ENCODE measurements around the gene FADS6.

FADS6 gene

GRCh38 chr17:74846621-74847020 lies 46.8 kb downstream of the FADS6 start:
- Histone ChIP-seq H3K9me3 (no peaks in the 10 kb centered on the region), H3K27ac (no peak overlapping the region), H3K27me3 (peaks cover 82% of the 10 kb centered on the region), H3K4me1 (ENCODE audit: control insufficient read depth in 1 of 2, insufficient read depth in 1 of 2, low read depth in 1 of 2, low read length in 1 of 2) (peaks cover 0 to 5% of the 10 kb centered on the region in 2 experiments), H3K4me3 (ENCODE audit: low read depth in 1 of 2, low read length in 1 of 2) (no peak overlapping the region), H3K36me3 (no peaks in the 10 kb centered on the region)
- no peak for TF ChIP-seq CTCF (IDR thresholded peaks at IDR 0.05)

- Histone ChIP-seq H3K27ac (no peak overlapping the region), H3K9me3 (no peaks in the 10 kb centered on the region), H3K4me3 (ENCODE audit: low read depth in 1 of 2, low read length in 1 of 2) (no peak overlapping the region), H3K4me1 (ENCODE audit: control insufficient read depth in 1 of 2, insufficient read depth in 1 of 2, low read depth in 1 of 2, low read length in 1 of 2) (peaks cover 0 to 5% of the 10 kb centered on the region in 2 experiments), H3K36me3 (peaks cover 9% of the 10 kb centered on the region), H3K27me3 (peaks cover 64% of the 10 kb centered on the region)
- no peak for TF ChIP-seq CTCF (IDR thresholded peaks at IDR 0.05)
Measured at GRCh38 chr17:74843352-74843627, 50.1 kb downstream of the FADS6 start.

GRCh38 chr17:74842599-74843351 lies 50.7 kb downstream of the FADS6 start:
- no peak overlapping the region for H3K27ac ChIP-seq
- H3K9me3 ChIP-seq = no peaks in the 10 kb centered on the region
- peaks cover 64% of the 10 kb centered on the region for H3K27me3 ChIP-seq
- peaks cover 13% of the 10 kb centered on the region for H3K36me3 ChIP-seq
- H3K4me3 ChIP-seq (ENCODE audit: low read depth in 1 of 2, low read length in 1 of 2) = peak overlapping the region in 1 of 2 experiments; percentile 55
- H3K4me1 ChIP-seq (ENCODE audit: control insufficient read depth in 1 of 2, insufficient read depth in 1 of 2, low read depth in 1 of 2, low read length in 1 of 2) = peaks cover 0 to 5% of the 10 kb centered on the region in 2 experiments
- no peak for TF ChIP-seq CTCF (IDR thresholded peaks at IDR 0.05)

GRCh38 chr17:74842146-74842598 lies 51.3 kb downstream of the FADS6 start:
- no peaks in the 10 kb centered on the region for H3K9me3 ChIP-seq

GRCh38 chr17:74840989-74841666 lies 52.3 kb downstream of the FADS6 start:
- H3K27ac ChIP-seq = no peak overlapping the region
- TF ChIP-seq CTCF (IDR thresholded peaks at IDR 0.05) = no peak
- no peak overlapping the region for H3K4me3 ChIP-seq (ENCODE audit: low read depth in 1 of 2, low read length in 1 of 2)
- no peaks in the 10 kb centered on the region for H3K9me3 ChIP-seq
- peaks cover 28% of the 10 kb centered on the region for H3K36me3 ChIP-seq
- H3K4me1 ChIP-seq (ENCODE audit: control insufficient read depth in 1 of 2, insufficient read depth in 1 of 2, low read depth in 1 of 2, low read length in 1 of 2) = peaks cover 0 to 5% of the 10 kb centered on the region in 2 experiments
- H3K27me3 ChIP-seq = peaks cover 53% of the 10 kb centered on the region

More at GRCh38 chr17:74842146-74842598, 51.3 kb downstream of the FADS6 start:
- no peak overlapping the region for H3K4me3 ChIP-seq (ENCODE audit: low read depth in 1 of 2, low read length in 1 of 2)
- TF ChIP-seq CTCF (IDR thresholded peaks at IDR 0.05) = no peak
- peaks cover 0 to 5% of the 10 kb centered on the region in 2 experiments for H3K4me1 ChIP-seq (ENCODE audit: control insufficient read depth in 1 of 2, insufficient read depth in 1 of 2, low read depth in 1 of 2, low read length in 1 of 2)
- H3K27me3 ChIP-seq = peaks cover 64% of the 10 kb centered on the region
- H3K36me3 ChIP-seq = peaks cover 17% of the 10 kb centered on the region
- no peak overlapping the region for H3K27ac ChIP-seq

Data from neutrophil (primary cell).